Measurements from ENCODE around the gene GFOD1. TPM values are rescaled to one million over a fixed set of nuclear protein-coding genes. Genes with fewer than 3 reads are reported as not detected.

GFOD1 gene
- total RNA-seq, 1 experiment from 2014 or later: 8.8 TPM

- no peak for DNase-seq (ENCODE audit: low spot score)
- no peaks in the 10 kb centered on the region for H3K9me3 ChIP-seq (ENCODE audit: low read depth, low read length, poor library complexity, severe bottlenecking)
- H3K27me3 ChIP-seq (replicated peaks; ENCODE audit: insufficient read depth, low read depth, low read length, poor library complexity): no peaks in the 10 kb centered on the region
- TF ChIP-seq CTCF (conservative IDR thresholded peaks at IDR 0.05; ENCODE audit: low read depth, low read length) (no peak), EZH2 (IDR thresholded peaks at IDR 0.05; ENCODE audit: borderline replicate concordance, low read depth, low read length, poor library complexity, severe bottlenecking) (no peak)
- BruUV-seq (replicated peaks): no TSS peak
- no peak overlapping the region for H3K27ac ChIP-seq (ENCODE audit: low read depth, low read length, poor library complexity, severe bottlenecking)
- H3K4me3 ChIP-seq (ENCODE audit: low read depth, low read length, poor library complexity, severe bottlenecking): no peak overlapping the region
- no peaks in the 10 kb centered on the region for H3K36me3 ChIP-seq (ENCODE audit: insufficient read depth, low read length, poor library complexity, severe bottlenecking)
- ChIA-PET CTCF (no interaction called here), POLR2A (ENCODE audit: low non-redundant PET) (no interaction called here)
- H3K4me1 ChIP-seq (ENCODE audit: insufficient read depth, low read length, poor library complexity, severe bottlenecking): peaks cover 43% of the 10 kb centered on the region
- intact Hi-C loops (cut with micrococcal nuclease; ENCODE audit: unreplicated experiment): no loop called here
These were observed 20.8 kb downstream of the GFOD1 start for GRCh38 chr6:13466304-13467215.

DNA sequence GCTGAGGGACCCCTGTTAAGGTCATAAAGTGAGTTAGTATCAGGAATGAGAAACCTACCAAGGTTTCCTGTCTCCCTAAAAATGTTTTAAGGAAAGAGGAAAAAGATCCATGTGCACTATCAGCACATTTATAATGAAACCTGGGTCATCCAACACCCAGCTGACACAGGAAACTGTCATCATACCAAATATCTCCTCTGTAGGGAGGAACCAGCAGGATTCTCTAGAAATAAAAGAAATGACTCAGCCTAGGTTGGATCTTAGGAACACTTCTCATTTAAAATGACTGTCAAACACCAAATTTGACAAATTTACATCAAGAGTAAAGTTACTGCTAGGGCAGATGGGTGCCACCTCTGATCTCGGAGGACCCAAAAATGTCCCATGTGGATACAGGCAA lies 21.7 kb downstream of the GFOD1 start:
- CTCF ChIA-PET: no interaction called here
- H3K36me3 ChIP-seq (ENCODE audit: insufficient read depth, low read length, poor library complexity, severe bottlenecking): no peaks in the 10 kb centered on the region
- DNase-seq (ENCODE audit: low spot score): peak; percentile 56
- TF ChIP-seq CTCF (conservative IDR thresholded peaks at IDR 0.05; ENCODE audit: low read depth, low read length) (no peak), EZH2 (IDR thresholded peaks at IDR 0.05; ENCODE audit: borderline replicate concordance, low read depth, low read length, poor library complexity, severe bottlenecking) (no peak)
- BruUV-seq (replicated peaks): no TSS peak
- H3K27me3 ChIP-seq (replicated peaks; ENCODE audit: insufficient read depth, low read depth, low read length, poor library complexity): no peaks in the 10 kb centered on the region
- no peak overlapping the region for H3K4me3 ChIP-seq (ENCODE audit: low read depth, low read length, poor library complexity, severe bottlenecking)
- H3K4me1 ChIP-seq (ENCODE audit: insufficient read depth, low read length, poor library complexity, severe bottlenecking): peaks cover 41% of the 10 kb centered on the region
- H3K27ac ChIP-seq (ENCODE audit: low read depth, low read length, poor library complexity, severe bottlenecking): no peak overlapping the region
- intact Hi-C loops (cut with micrococcal nuclease; ENCODE audit: unreplicated experiment): no loop called here
- no peaks in the 10 kb centered on the region for H3K9me3 ChIP-seq (ENCODE audit: low read depth, low read length, poor library complexity, severe bottlenecking)
- POLR2A ChIA-PET (ENCODE audit: low non-redundant PET): no interaction called here

GRCh38 chr6:13463941-13464340 lies 23.5 kb downstream of the GFOD1 start:
- Histone ChIP-seq H3K9me3 (ENCODE audit: low read depth, low read length, poor library complexity, severe bottlenecking) (no peaks in the 10 kb centered on the region), H3K27me3 (replicated peaks; ENCODE audit: insufficient read depth, low read depth, low read length, poor library complexity) (no peaks in the 10 kb centered on the region), H3K36me3 (ENCODE audit: insufficient read depth, low read length, poor library complexity, severe bottlenecking) (no peaks in the 10 kb centered on the region), H3K4me3 (ENCODE audit: low read depth, low read length, poor library complexity, severe bottlenecking) (no peak overlapping the region), H3K27ac (ENCODE audit: low read depth, low read length, poor library complexity, severe bottlenecking) (no peak overlapping the region), H3K4me1 (ENCODE audit: insufficient read depth, low read length, poor library complexity, severe bottlenecking) (peaks cover 31% of the 10 kb centered on the region)
- DNase-seq (ENCODE audit: low spot score): no peak
- ChIA-PET POLR2A (ENCODE audit: low non-redundant PET) (no interaction called here), CTCF (no interaction called here)
- no peak for TF ChIP-seq CTCF (conservative IDR thresholded peaks at IDR 0.05; ENCODE audit: low read depth, low read length)
- no peak for TF ChIP-seq EZH2 (IDR thresholded peaks at IDR 0.05; ENCODE audit: borderline replicate concordance, low read depth, low read length, poor library complexity, severe bottlenecking)
- no TSS peak for BruUV-seq (replicated peaks)
- intact Hi-C loops (cut with micrococcal nuclease; ENCODE audit: unreplicated experiment): no loop called here
